Muscle of leg (tissue), 11 donors: ENCODE data around the gene PHF21A. TPM values are rescaled to one million over a fixed set of nuclear protein-coding genes. Genes with fewer than 3 reads are reported as not detected.

Experiments
- DNase-seq: peaks from one replicate; pipeline ENCODE4 v3.0.0; 2013
- H3K27ac ChIP-seq: one replicate; pipeline ENCODE4 v1.5.1; 2013; ENCODE audit warnings: mild to moderate bottlenecking, low read length, control low read depth
- H3K27me3 ChIP-seq: one replicate; pipeline ENCODE4 v1.6.1; 2013; ENCODE audit warnings: low read length; ENCODE audit not compliant: control insufficient read depth, insufficient read depth
- H3K36me3 ChIP-seq: one replicate; pipeline ENCODE4 v1.6.1; 2013; ENCODE audit warnings: low read length; ENCODE audit not compliant: control insufficient read depth, insufficient read depth
- H3K4me1 ChIP-seq: one replicate; pipeline ENCODE4 v1.6.1; 2013; ENCODE audit warnings: low read length; ENCODE audit not compliant: control insufficient read depth, insufficient read depth
- H3K4me3 ChIP-seq: one replicate; pipeline ENCODE4 v1.5.1; 2013; ENCODE audit warnings: low read length, control low read depth
- H3K9me3 ChIP-seq: replicated peaks from 2 replicates; pipeline ENCODE4 v1.6.1; 2013; ENCODE audit warnings: low read depth, low read length; ENCODE audit not compliant: control insufficient read depth
- WGBS: methylation state at CpG from one replicate; pipeline ENCODE4 v1.1.5; 2013; ENCODE audit warnings: missing lambda C conversion rate; ENCODE audit not compliant: insufficient coverage; 5-methylcytosine and 5-hydroxymethylcytosine counted together
- polyA plus RNA-seq, 8 donors: library from polyadenylated mRNA; unstranded; fragments of 120-200 nt; gene quantifications; one replicate each; pipeline versions ENCODE4 v1.2.1 to v1.2.3, GENCODE V29; 2013; ENCODE audit warnings: inconsistent platforms in 1 of 8, low replicate concordance in 1 of 8; ENCODE audit not compliant: insufficient read length in 8 of 8, insufficient read depth in 1 of 8
- total RNA-seq: library from RNA; stranded (reverse); fragments of 120-200 nt; gene quantifications from one replicate; pipeline ENCODE4 v1.2.4, GENCODE V29; 2013

The PHF21A gene
- total and polyA plus RNA-seq, 9 donors = 21.4 to 44.4 (median 32.0) TPM

DNA sequence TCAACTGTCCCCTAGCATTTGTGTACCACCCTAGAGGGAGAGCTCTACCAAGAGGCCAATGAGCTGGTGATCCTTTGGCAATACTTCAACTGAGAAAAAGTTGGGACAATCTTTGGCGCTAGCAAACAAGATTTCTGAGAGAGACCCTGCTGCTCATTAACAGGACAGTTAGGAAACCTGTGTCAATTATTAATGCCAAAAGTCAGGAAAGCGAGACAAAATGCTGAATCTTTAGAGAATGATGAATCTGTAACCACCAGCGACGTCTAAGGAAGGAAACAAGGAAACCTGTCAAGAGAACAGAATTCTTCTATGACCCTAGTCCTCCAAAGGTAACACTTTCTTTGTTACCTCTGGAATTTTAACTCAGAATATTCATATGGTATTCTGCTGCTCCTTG lies 178.9 kb downstream of the PHF21A start:
- Histone ChIP-seq H3K27ac (no peak overlapping the region), H3K36me3 (peaks cover 46% of the 10 kb centered on the region), H3K27me3 (no peaks in the 10 kb centered on the region), H3K4me1 (no peaks in the 10 kb centered on the region), H3K9me3 (no peaks in the 10 kb centered on the region), H3K4me3 (no peak overlapping the region)
- 63% methylated on average over 1 of the region's 4 CpGs for WGBS
- DNase-seq = no peak

DNA sequence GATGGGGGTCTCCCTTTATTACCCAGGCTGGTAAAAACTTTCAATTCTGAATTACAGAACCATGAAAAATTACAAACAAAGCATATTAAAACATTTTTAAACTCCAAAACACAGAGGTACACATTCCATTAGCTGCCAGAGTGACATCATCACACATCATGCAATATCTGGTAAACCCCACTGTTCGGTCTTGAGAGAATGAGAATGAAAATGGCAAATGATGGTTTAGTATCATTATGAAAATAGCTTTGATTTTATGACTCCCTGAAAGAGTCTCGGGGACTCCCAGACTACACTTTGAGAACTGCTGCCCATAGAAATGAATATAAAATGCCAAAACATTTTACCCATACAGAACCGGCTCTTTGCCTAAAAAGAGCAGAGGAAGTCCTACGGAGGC lies 180.0 kb downstream of the PHF21A start:
- H3K27ac ChIP-seq = no peak overlapping the region
- no peaks in the 10 kb centered on the region for H3K9me3 ChIP-seq
- WGBS = no CpG with 5 or more reads among the region's 4 CpGs
- DNase-seq = no peak
- no peaks in the 10 kb centered on the region for H3K4me1 ChIP-seq
- H3K36me3 ChIP-seq = peaks cover 44% of the 10 kb centered on the region
- no peaks in the 10 kb centered on the region for H3K27me3 ChIP-seq
- H3K4me3 ChIP-seq = no peak overlapping the region

DNA sequence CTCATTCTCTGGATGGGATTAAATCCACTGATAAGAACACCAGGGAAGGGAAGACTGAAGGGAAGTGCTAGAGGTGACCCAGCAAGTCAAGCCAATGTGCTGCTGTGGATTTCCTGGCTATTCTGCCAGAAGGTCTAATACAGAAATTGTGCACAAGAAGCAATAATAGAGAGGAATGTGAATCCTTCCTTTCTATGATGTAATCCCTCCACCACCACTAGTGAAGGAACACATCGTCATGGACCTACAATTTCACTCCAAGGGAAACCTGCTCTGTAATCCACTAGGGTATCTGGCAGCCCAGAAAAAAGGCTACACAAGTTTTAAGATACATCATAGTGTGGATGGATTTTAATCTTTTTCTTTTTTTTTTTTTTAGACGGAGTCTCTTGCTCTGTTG lies 181.4 kb downstream of the PHF21A start:
- H3K36me3 ChIP-seq = peaks cover 43% of the 10 kb centered on the region
- H3K27me3 ChIP-seq = no peaks in the 10 kb centered on the region
- H3K27ac ChIP-seq = no peak overlapping the region
- no peaks in the 10 kb centered on the region for H3K4me1 ChIP-seq
- no CpG with 5 or more reads among the region's 2 CpGs for WGBS
- no peak overlapping the region for H3K4me3 ChIP-seq
- no peak for DNase-seq
- H3K9me3 ChIP-seq = no peaks in the 10 kb centered on the region

DNA sequence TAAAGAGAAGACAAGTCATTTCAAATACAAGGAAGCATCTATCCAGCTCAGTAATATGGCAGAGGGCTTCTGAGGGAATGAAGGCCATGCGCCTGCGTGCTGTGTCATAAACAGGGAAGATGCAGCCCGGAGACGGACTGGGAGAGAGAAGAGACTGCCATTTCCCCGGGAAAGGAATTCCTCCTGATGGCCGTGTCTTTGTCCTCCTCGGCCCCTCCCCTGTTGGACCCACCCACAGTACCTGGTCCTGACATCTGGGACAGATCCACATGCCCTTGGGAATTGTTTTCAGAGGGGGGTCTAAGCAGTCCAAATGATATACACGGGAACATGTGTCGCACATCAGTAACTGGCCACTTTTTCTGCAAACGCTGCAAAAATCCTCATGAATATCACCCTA lies 183.3 kb downstream of the PHF21A start:
- no peak overlapping the region for H3K4me3 ChIP-seq
- H3K36me3 ChIP-seq = peaks cover 51% of the 10 kb centered on the region
- DNase-seq = no peak
- H3K4me1 ChIP-seq = no peaks in the 10 kb centered on the region
- no peaks in the 10 kb centered on the region for H3K9me3 ChIP-seq
- H3K27ac ChIP-seq = no peak overlapping the region
- WGBS = 66% methylated on average over 4 of the region's 10 CpGs
- H3K27me3 ChIP-seq = no peaks in the 10 kb centered on the region

DNA sequence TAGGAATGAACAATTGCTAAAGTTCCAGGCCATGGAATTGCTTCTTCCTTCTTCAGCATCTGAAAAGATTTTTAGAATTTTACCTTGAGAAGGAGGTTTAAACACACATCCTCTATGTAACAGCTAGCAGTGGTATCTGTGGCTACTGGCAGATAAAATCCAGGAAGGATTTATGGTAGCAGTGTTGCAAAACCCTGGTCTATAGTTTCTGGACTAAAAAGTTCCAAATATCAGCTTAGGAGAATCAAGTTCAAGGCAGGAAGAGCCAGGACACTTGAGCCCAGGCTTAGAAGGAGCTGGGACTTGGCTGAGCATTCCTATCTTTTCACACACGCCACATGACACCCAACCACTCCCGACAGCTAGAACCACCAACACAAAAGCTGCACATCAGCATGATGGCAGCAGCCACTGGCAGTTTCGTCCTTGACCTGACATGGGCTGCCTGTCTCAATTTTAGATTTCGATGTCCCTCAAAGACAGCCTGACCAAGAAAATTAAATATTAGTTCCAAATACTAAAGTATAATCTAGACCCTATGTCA lies 184.7 kb downstream of the PHF21A start:
- H3K27me3 ChIP-seq = no peaks in the 10 kb centered on the region
- no peak for DNase-seq
- no peaks in the 10 kb centered on the region for H3K9me3 ChIP-seq
- peaks cover 55% of the 10 kb centered on the region for H3K36me3 ChIP-seq
- H3K27ac ChIP-seq = no peak overlapping the region
- WGBS = 89% methylated on average over 3 of the region's 4 CpGs
- H3K4me1 ChIP-seq = no peaks in the 10 kb centered on the region
- no peak overlapping the region for H3K4me3 ChIP-seq

DNA sequence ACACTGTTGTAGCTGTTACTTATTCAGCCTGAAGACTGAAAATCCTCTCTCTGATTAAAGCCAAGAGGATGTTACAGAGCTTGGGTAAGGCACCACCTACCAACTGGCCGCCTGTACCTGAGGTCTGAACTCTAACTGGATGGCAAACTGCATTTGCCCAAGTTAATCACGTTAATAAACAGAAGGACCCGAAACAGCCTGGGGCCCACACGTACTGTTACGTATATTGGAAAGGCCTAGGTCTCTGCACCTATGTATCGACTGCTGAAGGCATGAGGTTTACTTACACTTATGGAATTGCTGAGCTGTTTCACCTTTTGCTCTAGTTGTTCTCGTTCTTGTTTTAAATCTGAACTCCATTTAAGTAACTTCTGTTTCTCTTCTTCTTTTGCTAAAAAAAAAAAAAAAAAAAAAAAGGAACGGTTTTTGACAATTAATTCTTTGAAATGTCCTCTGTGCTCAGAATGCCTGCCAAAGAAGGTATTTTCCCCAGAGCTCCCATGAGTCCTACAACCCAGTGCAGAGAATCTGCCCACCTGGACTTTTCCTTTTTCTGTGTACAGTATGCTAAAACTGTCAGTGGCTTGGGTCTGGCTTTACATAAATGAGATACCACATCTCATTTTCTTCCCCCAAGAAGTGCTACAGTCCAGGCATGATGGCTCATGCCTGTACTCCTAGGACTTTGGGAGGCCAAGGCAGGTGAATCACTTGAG lies 185.7 kb downstream of the PHF21A start:
- no peak for DNase-seq
- Histone ChIP-seq H3K27me3 (no peaks in the 10 kb centered on the region), H3K4me1 (no peaks in the 10 kb centered on the region), H3K36me3 (peaks cover 65% of the 10 kb centered on the region), H3K9me3 (no peaks in the 10 kb centered on the region), H3K27ac (no peak overlapping the region), H3K4me3 (no peak overlapping the region)
- 94% methylated on average over 4 of the region's 8 CpGs for WGBS

DNA sequence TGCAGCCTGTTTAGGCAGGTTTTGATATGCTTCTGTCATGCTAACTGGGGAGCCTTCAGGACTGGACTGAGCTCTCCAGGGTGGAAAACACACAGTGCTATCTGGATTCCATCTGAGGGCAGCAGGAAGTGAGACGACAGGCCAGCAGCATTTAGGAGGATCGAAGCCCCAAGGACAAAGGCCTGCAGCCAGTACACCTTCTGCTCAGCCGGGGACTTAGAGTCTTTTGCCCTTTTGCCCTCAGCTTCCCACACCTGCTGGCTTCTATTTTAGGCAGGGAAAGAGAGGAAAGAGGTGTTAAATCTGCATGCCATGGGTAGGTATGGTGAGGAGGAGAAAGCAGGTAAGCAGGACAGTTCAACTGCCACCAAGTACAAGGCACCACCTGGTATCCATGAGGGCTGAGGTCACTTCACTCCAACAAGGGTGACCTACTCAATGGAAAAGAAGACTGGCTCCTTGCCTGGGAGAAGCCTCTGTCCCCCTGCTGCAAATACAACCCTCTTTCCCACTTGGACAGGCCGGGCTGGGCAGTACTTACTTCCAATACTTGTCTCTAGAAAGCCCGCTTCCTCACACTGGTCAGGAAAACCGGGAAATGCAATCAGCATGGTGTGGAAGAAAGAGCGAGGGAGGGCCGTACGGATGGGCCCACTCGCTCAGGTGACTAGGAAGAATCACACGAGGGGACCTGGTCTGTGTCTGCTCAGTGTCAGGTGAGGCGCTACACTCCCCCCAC lies 186.5 kb downstream of the PHF21A start:
- Histone ChIP-seq H3K27me3 (no peaks in the 10 kb centered on the region), H3K9me3 (no peaks in the 10 kb centered on the region), H3K4me1 (peaks cover 3% of the 10 kb centered on the region), H3K4me3 (no peak overlapping the region), H3K27ac (no peak overlapping the region), H3K36me3 (peaks cover 65% of the 10 kb centered on the region)
- WGBS = 77% methylated on average over 10 of the region's 12 CpGs
- DNase-seq = no peak

DNA sequence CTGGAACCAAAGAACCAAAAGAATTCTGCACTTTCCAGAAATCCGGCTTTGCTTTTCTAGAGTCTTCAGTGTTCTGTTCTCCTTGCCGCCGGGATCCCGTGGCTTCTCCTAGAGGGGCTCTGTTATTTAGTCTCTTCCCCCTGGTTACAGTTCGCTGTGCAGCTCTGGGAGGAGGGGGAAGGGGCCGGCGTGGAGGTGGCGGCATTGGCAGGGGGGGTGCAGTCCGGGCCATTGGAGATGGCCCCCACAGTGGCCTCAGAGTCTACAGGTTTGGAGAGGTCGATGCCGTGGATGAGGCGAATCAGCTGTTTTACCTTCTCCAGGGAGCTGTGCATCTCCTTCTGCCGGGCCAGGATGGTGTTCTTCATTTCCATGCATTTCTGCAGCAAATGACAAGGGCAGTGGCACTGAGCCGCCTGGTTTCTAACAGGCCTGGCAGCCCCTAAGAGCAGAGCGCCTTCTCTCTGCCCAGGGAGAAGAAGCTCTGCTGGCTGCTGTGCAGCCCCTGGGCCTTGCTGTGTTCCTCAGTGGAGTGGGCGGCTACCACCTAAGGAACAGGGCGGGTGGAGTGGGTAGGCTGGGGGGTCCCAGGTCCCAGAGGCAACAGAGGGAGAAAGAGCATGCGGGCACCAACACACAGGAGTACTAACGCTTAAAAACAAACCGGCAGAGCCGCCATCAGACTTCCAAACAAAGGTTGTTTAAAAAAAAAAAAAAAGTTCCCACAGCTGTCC lies 187.2 kb downstream of the PHF21A start:
- Histone ChIP-seq H3K4me1 (peaks cover 3% of the 10 kb centered on the region), H3K36me3 (peaks cover 65% of the 10 kb centered on the region), H3K27ac (no peak overlapping the region), H3K9me3 (no peaks in the 10 kb centered on the region), H3K4me3 (no peak overlapping the region), H3K27me3 (no peaks in the 10 kb centered on the region)
- 93% methylated on average over 17 of the region's 21 CpGs for WGBS
- DNase-seq = no peak

DNA sequence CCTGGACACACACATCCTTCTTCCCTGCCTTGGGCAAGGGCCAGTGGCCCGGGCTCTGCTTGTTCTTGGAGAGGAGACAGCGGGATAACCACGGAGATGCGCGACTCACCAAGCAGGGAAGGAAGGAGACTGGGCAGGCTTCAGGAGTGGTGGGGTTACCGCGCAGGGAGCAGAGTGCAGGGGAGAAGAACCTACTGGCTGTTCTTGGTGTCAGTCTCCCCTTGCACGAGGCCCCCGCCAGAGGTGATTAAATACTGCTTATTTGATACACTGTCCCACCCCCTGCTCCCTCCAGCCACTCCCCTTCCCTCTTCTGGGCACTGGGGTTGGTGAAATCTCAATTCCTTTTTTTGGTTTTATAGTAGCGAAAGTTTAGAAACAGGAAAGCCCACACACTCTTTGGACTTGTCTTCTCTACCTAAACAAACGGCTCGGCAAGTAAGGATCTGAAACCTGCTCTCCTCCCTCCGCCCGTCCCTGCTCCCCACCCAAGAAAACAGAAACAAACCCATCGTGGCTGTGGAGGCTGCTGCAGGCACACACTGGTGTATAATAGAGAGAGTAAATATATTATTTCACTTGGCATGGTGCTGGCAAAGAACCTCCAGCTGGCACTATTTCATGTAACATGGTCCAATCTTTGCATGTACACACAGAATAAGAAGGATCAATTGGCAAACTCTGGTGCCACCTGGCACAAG lies 188.0 kb downstream of the PHF21A start:
- no peak overlapping the region for H3K4me3 ChIP-seq
- peaks cover 63% of the 10 kb centered on the region for H3K36me3 ChIP-seq
- H3K27ac ChIP-seq = no peak overlapping the region
- DNase-seq = no peak
- 85% methylated on average over 7 of the region's 15 CpGs for WGBS
- H3K4me1 ChIP-seq = peaks cover 3% of the 10 kb centered on the region
- no peaks in the 10 kb centered on the region for H3K9me3 ChIP-seq
- H3K27me3 ChIP-seq = no peaks in the 10 kb centered on the region
